ENCODE measurements around the gene DNAJC7.
"Not testable (repeated sequence)": the region's sequence is repeated elsewhere in the genome, so short reads cannot be mapped to it uniquely, and the experiment has no call there.

Gene DNAJC7

DNA sequence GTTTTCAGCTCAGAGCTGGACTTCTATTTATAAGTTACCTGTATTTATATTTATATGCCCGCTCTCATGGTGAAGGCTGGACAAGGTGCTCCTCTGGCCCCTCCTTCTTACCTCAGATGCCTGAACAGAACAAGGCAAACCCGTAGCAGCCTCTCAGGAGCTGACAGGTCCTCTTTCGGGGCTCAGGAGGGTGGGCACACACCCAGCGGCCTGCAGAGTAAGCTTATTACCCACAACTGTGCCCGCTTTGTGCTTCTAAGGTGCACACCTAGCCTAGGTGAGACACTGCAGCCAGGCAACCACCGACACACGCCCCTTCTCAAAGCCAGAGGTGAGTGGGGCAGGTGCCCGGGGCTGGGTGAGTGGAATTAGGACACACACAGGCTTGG, 7.9 kb upstream of the DNAJC7 start:
- DNase-seq (ENCODE audit: low spot score) = no peak
- in situ Hi-C loops (cut with MboI; ENCODE audit: low pct_unique_long_range_greater_than_20kb, low sequenced_read_pairs, unreplicated experiment) = loop anchor here (10.0 kb wide), 1 partner anchor 90 kb away; the partner anchor contains the start of gene DHX58
- TF ChIP-seq, protein P1, sequence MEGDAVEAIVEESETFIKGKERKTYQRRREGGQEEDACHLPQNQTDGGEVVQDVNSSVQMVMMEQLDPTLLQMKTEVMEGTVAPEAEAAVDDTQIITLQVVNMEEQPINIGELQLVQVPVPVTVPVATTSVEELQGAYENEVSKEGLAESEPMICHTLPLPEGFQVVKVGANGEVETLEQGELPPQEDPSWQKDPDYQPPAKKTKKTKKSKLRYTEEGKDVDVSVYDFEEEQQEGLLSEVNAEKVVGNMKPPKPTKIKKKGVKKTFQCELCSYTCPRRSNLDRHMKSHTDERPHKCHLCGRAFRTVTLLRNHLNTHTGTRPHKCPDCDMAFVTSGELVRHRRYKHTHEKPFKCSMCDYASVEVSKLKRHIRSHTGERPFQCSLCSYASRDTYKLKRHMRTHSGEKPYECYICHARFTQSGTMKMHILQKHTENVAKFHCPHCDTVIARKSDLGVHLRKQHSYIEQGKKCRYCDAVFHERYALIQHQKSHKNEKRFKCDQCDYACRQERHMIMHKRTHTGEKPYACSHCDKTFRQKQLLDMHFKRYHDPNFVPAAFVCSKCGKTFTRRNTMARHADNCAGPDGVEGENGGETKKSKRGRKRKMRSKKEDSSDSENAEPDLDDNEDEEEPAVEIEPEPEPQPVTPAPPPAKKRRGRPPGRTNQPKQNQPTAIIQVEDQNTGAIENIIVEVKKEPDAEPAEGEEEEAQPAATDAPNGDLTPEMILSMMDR (IDR thresholded peaks at IDR 0.05; ENCODE audit: extremely low read depth, insufficient read depth, missing control alignments) = no peak

DNA sequence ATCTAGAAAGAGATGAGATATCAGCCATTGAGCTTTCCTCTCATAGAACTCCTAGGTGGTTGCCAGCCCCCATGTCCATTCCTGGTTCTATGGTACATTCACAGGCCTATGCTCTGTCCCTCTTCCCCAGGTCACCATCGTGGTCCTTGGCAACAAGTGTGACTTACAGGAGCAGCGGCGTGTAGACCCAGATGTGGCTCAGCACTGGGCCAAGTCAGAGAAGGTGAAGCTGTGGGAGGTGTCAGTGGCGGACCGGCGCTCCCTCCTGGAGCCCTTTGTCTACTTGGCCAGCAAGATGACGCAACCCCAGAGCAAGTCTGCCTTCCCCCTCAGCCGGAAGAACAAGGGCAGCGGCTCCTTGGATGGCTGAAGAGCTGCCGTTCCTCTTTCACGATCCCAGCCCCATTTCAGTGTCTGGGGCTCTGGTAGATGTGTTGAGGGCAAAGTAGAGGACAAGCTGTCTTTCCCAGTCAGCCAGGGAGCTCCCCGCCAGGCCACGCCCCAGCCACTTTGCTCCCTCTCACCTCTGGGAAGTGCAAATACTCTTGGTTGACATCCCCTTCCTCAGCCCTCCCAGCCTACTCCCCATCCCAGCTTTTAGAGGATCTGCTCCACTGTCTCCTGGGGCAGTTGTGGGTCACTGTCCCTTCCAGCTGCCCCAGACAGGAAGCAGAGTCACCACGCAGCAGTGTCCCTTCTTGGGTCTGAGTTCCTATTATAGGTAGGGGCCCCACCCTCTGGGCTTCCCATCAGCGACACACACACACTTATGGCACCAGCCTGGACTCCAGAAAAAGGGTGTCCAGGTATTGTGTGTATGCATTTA, 6.5 kb upstream of the DNAJC7 start:
- no peak for DNase-seq (ENCODE audit: low spot score)
- in situ Hi-C loops (cut with MboI; ENCODE audit: low pct_unique_long_range_greater_than_20kb, low sequenced_read_pairs, unreplicated experiment) = loop anchor here (10.0 kb wide), 1 partner anchor 91 kb away; the partner anchor contains the start of gene DHX58
- TF ChIP-seq, protein P1 (IDR thresholded peaks at IDR 0.05; ENCODE audit: extremely low read depth, insufficient read depth, missing control alignments) = no peak

DNA sequence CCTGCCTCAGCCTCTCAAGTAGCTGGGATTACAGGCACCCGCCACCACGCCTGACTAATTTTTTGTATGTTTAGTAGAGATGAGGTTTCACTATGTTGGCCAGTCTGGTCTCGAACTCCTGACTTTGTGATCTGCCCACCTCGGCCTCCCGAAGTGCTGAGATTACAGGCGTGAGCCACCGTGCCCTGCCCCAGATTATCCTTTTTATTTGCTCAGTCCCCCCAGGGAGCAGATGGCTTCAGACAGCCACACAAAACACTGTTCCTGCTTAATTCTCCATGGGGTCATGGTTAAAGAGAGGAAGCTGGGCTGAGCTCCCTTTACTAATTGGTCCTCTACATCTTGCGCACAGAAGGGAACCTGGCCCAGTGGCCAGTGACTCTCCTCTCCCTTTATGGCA, 3.6 kb upstream of the DNAJC7 start:
- DNase-seq (ENCODE audit: low spot score) = not testable (repeated sequence)
- in situ Hi-C loops (cut with MboI; ENCODE audit: low pct_unique_long_range_greater_than_20kb, low sequenced_read_pairs, unreplicated experiment) = loop anchor here (10.0 kb wide), 1 partner anchor 94 kb away; the partner anchor contains the start of gene DHX58

DNA sequence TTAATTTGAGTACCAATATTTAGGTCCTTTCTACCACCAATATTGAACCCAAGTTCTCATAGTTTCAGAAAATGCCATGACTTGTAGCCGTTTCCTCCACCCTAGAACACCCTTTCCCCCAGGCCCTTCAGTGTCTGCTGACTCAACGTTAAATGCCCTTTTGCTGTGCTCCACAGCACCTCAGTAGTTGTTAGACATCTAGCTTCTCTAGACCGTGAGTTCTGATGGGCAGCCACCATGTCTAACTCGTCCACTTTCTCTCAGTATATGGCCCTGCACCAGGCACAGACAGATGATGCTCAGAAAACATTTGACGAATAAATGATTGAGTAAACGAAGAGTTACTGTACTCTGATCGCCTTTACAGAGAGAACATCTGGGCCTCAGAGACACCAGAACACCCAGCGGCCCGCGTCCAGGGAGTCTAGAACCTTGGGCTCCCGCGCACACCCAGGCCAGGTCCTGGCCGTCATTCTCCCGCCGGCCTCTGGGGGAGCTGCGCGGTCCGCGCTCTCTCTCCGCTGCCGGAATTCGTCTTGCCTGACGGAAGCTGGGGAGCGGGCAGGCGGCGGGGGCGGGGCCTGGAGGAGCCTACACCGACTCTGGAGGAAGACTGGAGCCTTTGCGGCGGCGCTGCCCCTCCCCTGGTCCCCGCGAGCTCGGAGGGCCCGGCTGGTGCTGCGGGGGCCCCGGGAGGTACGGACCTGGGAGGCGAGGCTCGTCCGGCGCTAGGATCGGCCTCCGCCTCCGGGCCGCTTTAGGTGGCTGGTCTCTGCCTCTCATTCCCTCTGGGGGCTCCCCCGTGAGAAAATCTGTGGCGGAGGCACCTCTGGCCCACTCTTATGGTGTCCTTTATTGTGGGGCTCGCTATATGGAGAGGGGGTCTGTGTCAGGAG, 2.5 kb upstream of the DNAJC7 start, which contains the start of gene NKIRAS2:
NKIRAS2 (plus strand) TSS at position 582 of the 896 bp plus-strand sequence. CDS start 1,488 bp downstream, outside the sequence.
- TF ChIP-seq, protein P1 (IDR thresholded peaks at IDR 0.05; ENCODE audit: extremely low read depth, insufficient read depth, missing control alignments) = peak; percentile 94
- peak; percentile 95 for DNase-seq (ENCODE audit: low spot score)
- in situ Hi-C loops (cut with MboI; ENCODE audit: low pct_unique_long_range_greater_than_20kb, low sequenced_read_pairs, unreplicated experiment) = loop anchor here (10.0 kb wide), 1 partner anchor 95 kb away; the partner anchor contains the start of gene DHX58

DNA sequence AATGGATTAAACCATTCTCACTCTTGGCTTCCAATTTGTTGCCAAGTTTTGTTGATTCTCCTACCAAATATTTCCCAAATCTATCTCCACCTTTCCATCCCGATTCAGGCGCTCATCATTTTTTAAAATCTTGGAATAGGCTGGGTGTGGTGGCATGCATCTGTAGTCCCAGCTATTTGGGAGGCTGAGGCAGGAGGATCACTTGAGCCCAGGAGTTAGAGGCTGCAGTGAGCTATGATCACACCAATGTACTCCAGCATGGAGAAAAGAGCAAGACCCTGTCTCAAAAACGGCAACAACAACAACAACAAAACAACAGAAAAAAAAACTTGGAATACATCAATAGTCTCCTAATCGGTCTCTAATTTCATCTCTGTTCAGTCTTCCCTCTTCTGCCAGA, 1.7 kb upstream of the DNAJC7 start:
- DNase-seq (ENCODE audit: low spot score) = no peak
- TF ChIP-seq, protein P1 (IDR thresholded peaks at IDR 0.05; ENCODE audit: extremely low read depth, insufficient read depth, missing control alignments) = no peak
- in situ Hi-C loops (cut with MboI; ENCODE audit: low pct_unique_long_range_greater_than_20kb, low sequenced_read_pairs, unreplicated experiment) = no loop called here

DNA sequence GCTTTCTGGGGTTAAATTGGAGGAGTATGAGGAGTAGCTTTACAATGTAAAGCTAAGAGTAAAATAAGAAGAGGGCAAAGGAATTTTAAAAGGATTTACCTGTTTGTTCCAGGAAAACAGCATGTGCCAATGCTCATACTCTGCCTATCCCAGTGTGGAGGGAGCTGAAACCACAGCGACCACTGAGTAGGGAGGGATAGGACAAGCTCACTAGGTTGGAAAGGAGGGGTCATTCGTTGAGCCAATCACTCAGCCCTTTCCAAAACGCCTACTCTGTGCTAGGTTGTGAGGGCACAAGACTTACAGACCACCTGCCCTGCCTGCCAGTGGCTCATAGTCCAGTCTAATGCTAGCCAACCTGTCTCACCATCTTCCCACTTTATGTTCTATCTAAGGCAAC, 1.1 kb upstream of the DNAJC7 start:
- TF ChIP-seq, protein P1 (IDR thresholded peaks at IDR 0.05; ENCODE audit: extremely low read depth, insufficient read depth, missing control alignments) = no peak
- in situ Hi-C loops (cut with MboI; ENCODE audit: low pct_unique_long_range_greater_than_20kb, low sequenced_read_pairs, unreplicated experiment) = no loop called here
- DNase-seq (ENCODE audit: low spot score) = peak; percentile 15

Measured in GM13977 (cell line).